GM23338 (cell line): ENCODE data around the gene XKR8. TPM values are rescaled to one million over a fixed set of nuclear protein-coding genes. Genes with fewer than 3 reads are reported as not detected.

Source experiments
- ATAC-seq: fragments of 200-7000 bp; cut with Tn5 transposase; 3 replicates; pipeline ENCODE4 v1.9.1; 2020
- DNase-seq: peaks from one replicate; pipeline ENCODE4 v3.0.0-alpha.2; 2015; ENCODE audit warnings: low spot score
- H2AFZ ChIP-seq: fragments of 200-600 bp; sonication (generic); 2 replicates; pipeline ENCODE4 v1.8.0; 2016; ENCODE audit warnings: antibody characterized with exemption, mild to moderate bottlenecking, moderate library complexity
- H3F3A ChIP-seq: fragments of 200-600 bp; sonication (generic); replicated peaks from 2 replicates; pipeline ENCODE4 v1.8.0; 2017; ENCODE audit warnings: antibody characterized with exemption, mixed run types, low read depth
- H3K27ac ChIP-seq: fragments of 200-600 bp; sonication (generic); 2 replicates; pipeline ENCODE4 v1.6.1; 2016; ENCODE audit warnings: low read depth
- H3K27me3 ChIP-seq: fragments of 200-600 bp; sonication (generic); 2 replicates; pipeline ENCODE4 v1.8.0; 2016; ENCODE audit warnings: mild to moderate bottlenecking, mixed run types, moderate library complexity; ENCODE audit not compliant: insufficient read depth
- H3K36me3 ChIP-seq: fragments of 200-600 bp; sonication (generic); 2 replicates; pipeline ENCODE4 v1.8.0; 2016; ENCODE audit warnings: mild to moderate bottlenecking; ENCODE audit not compliant: insufficient read depth
- H3K4me1 ChIP-seq: fragments of 200-600 bp; sonication (generic); 2 replicates; pipeline ENCODE4 v1.8.0; 2016; ENCODE audit warnings: mild to moderate bottlenecking, moderate library complexity; ENCODE audit not compliant: insufficient read depth
- H3K4me2 ChIP-seq: fragments of 200-600 bp; sonication (generic); 2 replicates; pipeline ENCODE4 v1.7.1; 2017; ENCODE audit warnings: mixed run types
- H3K4me3 ChIP-seq: fragments of 200-600 bp; sonication (generic); 2 replicates; pipeline ENCODE4 v1.6.1; 2016; ENCODE audit warnings: mixed run types
- H3K79me2 ChIP-seq: fragments of 200-600 bp; sonication (generic); replicated peaks from 2 replicates; pipeline ENCODE4 v1.8.0; 2017; ENCODE audit warnings: mild to moderate bottlenecking; ENCODE audit not compliant: insufficient read depth
- H3K9me2 ChIP-seq: fragments of 200-600 bp; sonication (generic); 2 replicates; pipeline ENCODE4 v1.8.0; 2017; ENCODE audit not compliant: insufficient read depth
- H4K20me1 ChIP-seq: fragments of 200-600 bp; sonication (generic); replicated peaks from 2 replicates; pipeline ENCODE4 v1.8.0; 2017; ENCODE audit warnings: mild to moderate bottlenecking; ENCODE audit not compliant: insufficient read depth
- H3K27ac Mint-ChIP-seq: 2 replicates; pipeline ENCODE4 v1.8.0; 2020; ENCODE audit warnings: inconsistent platforms, mild to moderate bottlenecking, moderate library complexity, mixed read lengths
- H3K27me3 Mint-ChIP-seq: 3 replicates; pipeline ENCODE4 v1.8.0; 2022; ENCODE audit warnings: low read depth, mild to moderate bottlenecking, moderate library complexity, mixed read lengths, inconsistent platforms; ENCODE audit not compliant: insufficient read depth, poor library complexity
- H3K36me3 Mint-ChIP-seq: 3 replicates; pipeline ENCODE4 v1.8.0; 2021; ENCODE audit warnings: low read depth, mild to moderate bottlenecking, inconsistent platforms, moderate library complexity, mixed read lengths
- H3K4me1 Mint-ChIP-seq: 3 replicates; pipeline ENCODE4 v1.8.0; 2020; ENCODE audit warnings: mild to moderate bottlenecking, inconsistent platforms, mixed read lengths
- H3K4me3 Mint-ChIP-seq: 3 replicates; pipeline ENCODE4 v1.8.0; 2021; ENCODE audit warnings: moderate library complexity, mild to moderate bottlenecking, inconsistent platforms, mixed read lengths
- H3K9me3 Mint-ChIP-seq: 3 replicates; pipeline ENCODE4 v1.8.0; 2020; ENCODE audit warnings: moderate library complexity, mild to moderate bottlenecking, inconsistent platforms, mixed read lengths
- CREB1 ChIP-seq: fragments of 250-450 bp; sonication (Bioruptor Pico); IDR thresholded peaks from 2 replicates; pipeline ENCODE4 v1.5.0; 2020; ENCODE audit warnings: low read depth, mild to moderate bottlenecking, moderate library complexity
- EZH2 ChIP-seq: fragments of 200-600 bp; sonication (generic); IDR thresholded peaks from one replicate; pipeline ENCODE4 v1.8.0; 2017; ENCODE audit warnings: antibody characterized with exemption, mild to moderate bottlenecking, low read depth; ENCODE audit not compliant: unreplicated experiment
- EZH2phosphoT487 ChIP-seq: fragments of 200-600 bp; sonication (generic); IDR thresholded peaks from one replicate; pipeline ENCODE4 v1.8.1; 2018; ENCODE audit warnings: antibody characterized with exemption; ENCODE audit not compliant: unreplicated experiment
- JUNB ChIP-seq: IDR thresholded peaks from one replicate; pipeline ENCODE4 v1.6.1; 2016; ENCODE audit warnings: antibody characterized with exemption; ENCODE audit not compliant: unreplicated experiment
- STAT1 ChIP-seq: IDR thresholded peaks from one replicate; pipeline ENCODE4 v1.6.1; 2016; ENCODE audit warnings: antibody characterized with exemption; ENCODE audit not compliant: unreplicated experiment
- ZNF114 ChIP-seq: fragments of 250-450 bp; sonication (Bioruptor Pico); IDR thresholded peaks from 2 replicates; pipeline ENCODE4 v1.5.0; 2020; ENCODE audit warnings: mild to moderate bottlenecking, moderate library complexity
- ZNF331 ChIP-seq: fragments of 250-450 bp; sonication (Bioruptor Pico); IDR thresholded peaks from 2 replicates; pipeline ENCODE4 v1.5.0; 2020; ENCODE audit warnings: low read depth, mild to moderate bottlenecking, moderate library complexity
- polyA plus RNA-seq: library from polyadenylated mRNA; unstranded; fragments of >200 nt; fragmentation: Nextera tagmentation; extraction: Ambion mirVana; gene quantifications from 2 replicates; pipeline ENCODE4 v1.2.1, GENCODE V29; 2016
- total RNA-seq: library from RNA; depleted of rRNA; stranded (reverse); fragments of >200 nt; shearing (Covaris generic); gene quantifications from 2 replicates; pipeline ENCODE4 v1.2.3, GENCODE V29; 2014
- TF ChIP-seq, protein P1 (sequence below), 2 experiments: fragments of 200-600 bp in 1 of 2; sonication (generic) in 1 of 2; conservative IDR thresholded peaks; 2 replicates each; pipeline versions ENCODE4 v1.5.1 to v1.6.1; 2016 to 2017; ENCODE audit warnings: antibody characterized with exemption in 2 of 2, low read depth in 2 of 2, mild to moderate bottlenecking in 2 of 2, moderate library complexity in 1 of 2
- TF ChIP-seq, protein P2 (sequence below): IDR thresholded peaks from one replicate; pipeline ENCODE4 v1.6.1; 2018; ENCODE audit warnings: antibody characterized with exemption; ENCODE audit not compliant: unreplicated experiment

Gene XKR8
- total and polyA plus RNA-seq, 2 experiments from 2014 or later, result 8.2 to 13.1 TPM

DNA sequence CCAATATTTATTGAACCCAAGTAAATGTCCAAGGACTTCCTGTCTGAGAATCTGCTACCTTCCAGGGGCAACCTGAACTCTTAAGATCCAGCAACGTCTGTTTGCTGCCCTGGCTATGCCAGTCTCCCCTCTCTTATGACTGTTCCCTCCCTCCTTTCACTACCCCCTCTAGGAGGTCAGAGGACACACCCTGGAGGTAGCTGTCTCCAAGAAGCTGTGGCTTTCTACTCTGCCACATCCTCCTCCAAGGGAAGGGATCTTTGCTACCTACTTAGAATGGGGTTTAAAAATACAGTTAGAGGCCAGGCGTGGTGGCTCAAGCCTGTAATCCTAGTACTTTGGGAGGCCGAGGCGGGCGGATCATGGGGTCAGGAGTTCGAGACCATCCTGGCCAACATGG lies 28.6 kb upstream of the XKR8 start (continued):
- TF ChIP-seq, protein P1, sequence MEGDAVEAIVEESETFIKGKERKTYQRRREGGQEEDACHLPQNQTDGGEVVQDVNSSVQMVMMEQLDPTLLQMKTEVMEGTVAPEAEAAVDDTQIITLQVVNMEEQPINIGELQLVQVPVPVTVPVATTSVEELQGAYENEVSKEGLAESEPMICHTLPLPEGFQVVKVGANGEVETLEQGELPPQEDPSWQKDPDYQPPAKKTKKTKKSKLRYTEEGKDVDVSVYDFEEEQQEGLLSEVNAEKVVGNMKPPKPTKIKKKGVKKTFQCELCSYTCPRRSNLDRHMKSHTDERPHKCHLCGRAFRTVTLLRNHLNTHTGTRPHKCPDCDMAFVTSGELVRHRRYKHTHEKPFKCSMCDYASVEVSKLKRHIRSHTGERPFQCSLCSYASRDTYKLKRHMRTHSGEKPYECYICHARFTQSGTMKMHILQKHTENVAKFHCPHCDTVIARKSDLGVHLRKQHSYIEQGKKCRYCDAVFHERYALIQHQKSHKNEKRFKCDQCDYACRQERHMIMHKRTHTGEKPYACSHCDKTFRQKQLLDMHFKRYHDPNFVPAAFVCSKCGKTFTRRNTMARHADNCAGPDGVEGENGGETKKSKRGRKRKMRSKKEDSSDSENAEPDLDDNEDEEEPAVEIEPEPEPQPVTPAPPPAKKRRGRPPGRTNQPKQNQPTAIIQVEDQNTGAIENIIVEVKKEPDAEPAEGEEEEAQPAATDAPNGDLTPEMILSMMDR (conservative IDR thresholded peaks at IDR 0.05; ENCODE audit: low read depth in 2 of 2), result no peak
- TF ChIP-seq STAT1, result no peak
- TF ChIP-seq JUNB, result no peak
- TF ChIP-seq, protein P2, sequence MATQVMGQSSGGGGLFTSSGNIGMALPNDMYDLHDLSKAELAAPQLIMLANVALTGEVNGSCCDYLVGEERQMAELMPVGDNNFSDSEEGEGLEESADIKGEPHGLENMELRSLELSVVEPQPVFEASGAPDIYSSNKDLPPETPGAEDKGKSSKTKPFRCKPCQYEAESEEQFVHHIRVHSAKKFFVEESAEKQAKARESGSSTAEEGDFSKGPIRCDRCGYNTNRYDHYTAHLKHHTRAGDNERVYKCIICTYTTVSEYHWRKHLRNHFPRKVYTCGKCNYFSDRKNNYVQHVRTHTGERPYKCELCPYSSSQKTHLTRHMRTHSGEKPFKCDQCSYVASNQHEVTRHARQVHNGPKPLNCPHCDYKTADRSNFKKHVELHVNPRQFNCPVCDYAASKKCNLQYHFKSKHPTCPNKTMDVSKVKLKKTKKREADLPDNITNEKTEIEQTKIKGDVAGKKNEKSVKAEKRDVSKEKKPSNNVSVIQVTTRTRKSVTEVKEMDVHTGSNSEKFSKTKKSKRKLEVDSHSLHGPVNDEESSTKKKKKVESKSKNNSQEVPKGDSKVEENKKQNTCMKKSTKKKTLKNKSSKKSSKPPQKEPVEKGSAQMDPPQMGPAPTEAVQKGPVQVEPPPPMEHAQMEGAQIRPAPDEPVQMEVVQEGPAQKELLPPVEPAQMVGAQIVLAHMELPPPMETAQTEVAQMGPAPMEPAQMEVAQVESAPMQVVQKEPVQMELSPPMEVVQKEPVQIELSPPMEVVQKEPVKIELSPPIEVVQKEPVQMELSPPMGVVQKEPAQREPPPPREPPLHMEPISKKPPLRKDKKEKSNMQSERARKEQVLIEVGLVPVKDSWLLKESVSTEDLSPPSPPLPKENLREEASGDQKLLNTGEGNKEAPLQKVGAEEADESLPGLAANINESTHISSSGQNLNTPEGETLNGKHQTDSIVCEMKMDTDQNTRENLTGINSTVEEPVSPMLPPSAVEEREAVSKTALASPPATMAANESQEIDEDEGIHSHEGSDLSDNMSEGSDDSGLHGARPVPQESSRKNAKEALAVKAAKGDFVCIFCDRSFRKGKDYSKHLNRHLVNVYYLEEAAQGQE, result no peak
- TF ChIP-seq EZH2phosphoT487, result no peak
- no peak for TF ChIP-seq EZH2
- TF ChIP-seq CREB1 (CRISPR knock-in tag), result no peak
- no peak for TF ChIP-seq ZNF331

DNA sequence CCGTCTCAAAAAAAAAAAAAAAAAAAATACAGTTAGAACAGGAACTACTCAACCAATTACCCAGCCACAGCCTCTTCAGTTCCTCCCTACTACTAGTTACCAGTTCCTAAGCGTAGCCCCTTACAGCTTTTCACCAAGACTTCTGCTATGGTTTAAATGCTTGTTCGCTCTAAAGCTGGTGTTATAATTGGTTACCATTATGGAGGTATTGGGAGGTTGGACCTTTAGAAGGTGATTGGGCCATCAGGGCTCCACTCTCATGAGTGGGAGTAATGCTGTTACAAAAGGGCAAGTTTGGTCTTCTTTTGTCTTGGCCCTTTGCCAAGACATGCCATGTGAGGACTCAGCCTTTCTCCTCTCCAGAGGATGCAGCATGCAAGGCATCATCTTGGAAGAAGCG lies 28.0 kb upstream of the XKR8 start:
- no peak overlapping the region for H3K4me3 ChIP-seq
- no peak for ATAC-seq
- peaks cover 11% of the 10 kb centered on the region for H3K4me1 ChIP-seq
- H3K36me3 Mint-ChIP-seq, result no peaks in the 10 kb centered on the region
- no peaks in the 10 kb centered on the region for H4K20me1 ChIP-seq
- H3K4me2 ChIP-seq, result no peak overlapping the region
- no peak overlapping the region for H3K27ac ChIP-seq
- no peak overlapping the region for H3K4me3 Mint-ChIP-seq
- no peaks in the 10 kb centered on the region for H3K9me3 Mint-ChIP-seq
- peaks cover 14% of the 10 kb centered on the region for H3K79me2 ChIP-seq
- no peak for DNase-seq
- H3F3A ChIP-seq, result peaks cover 12% of the 10 kb centered on the region
- H3K27ac Mint-ChIP-seq, result no peak overlapping the region
- H3K27me3 ChIP-seq, result no peaks in the 10 kb centered on the region
- peaks cover 13% of the 10 kb centered on the region for H3K27me3 Mint-ChIP-seq
- H3K4me1 Mint-ChIP-seq, result peaks cover 25% of the 10 kb centered on the region
- no peaks in the 10 kb centered on the region for H3K9me2 ChIP-seq
- H3K36me3 ChIP-seq, result no peaks in the 10 kb centered on the region
- H2AFZ ChIP-seq, result peak overlapping the region; percentile 72
- TF ChIP-seq, protein P1 (conservative IDR thresholded peaks at IDR 0.05; ENCODE audit: low read depth in 2 of 2), result no peak
- TF ChIP-seq, protein P2, result no peak
- no peak for TF ChIP-seq ZNF114 (CRISPR knock-in tag)
- TF ChIP-seq EZH2phosphoT487, result no peak
